ENCODE measurements around the gene DOCK2.

DOCK2 gene

DNA sequence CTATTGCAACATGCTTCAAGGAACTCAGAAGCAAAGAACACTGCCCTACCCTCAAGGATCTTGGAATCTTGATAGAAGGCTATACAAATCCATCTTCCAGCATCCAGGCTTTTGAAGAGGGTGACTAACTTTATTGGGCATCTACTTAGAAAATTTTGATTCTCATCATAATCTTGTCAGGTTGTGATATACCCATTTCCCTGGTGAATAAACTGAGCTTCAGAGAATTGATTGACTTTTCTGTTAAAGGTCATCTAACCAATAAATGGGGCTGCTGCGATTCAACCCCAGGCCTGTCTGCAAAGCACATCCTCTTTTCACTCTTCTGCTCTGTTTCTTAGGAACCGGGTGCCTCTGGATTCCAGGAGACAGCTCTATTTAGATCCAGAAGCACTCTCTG lies 363.1 kb downstream of the DOCK2 start:
- TF ChIP-seq, protein P1, sequence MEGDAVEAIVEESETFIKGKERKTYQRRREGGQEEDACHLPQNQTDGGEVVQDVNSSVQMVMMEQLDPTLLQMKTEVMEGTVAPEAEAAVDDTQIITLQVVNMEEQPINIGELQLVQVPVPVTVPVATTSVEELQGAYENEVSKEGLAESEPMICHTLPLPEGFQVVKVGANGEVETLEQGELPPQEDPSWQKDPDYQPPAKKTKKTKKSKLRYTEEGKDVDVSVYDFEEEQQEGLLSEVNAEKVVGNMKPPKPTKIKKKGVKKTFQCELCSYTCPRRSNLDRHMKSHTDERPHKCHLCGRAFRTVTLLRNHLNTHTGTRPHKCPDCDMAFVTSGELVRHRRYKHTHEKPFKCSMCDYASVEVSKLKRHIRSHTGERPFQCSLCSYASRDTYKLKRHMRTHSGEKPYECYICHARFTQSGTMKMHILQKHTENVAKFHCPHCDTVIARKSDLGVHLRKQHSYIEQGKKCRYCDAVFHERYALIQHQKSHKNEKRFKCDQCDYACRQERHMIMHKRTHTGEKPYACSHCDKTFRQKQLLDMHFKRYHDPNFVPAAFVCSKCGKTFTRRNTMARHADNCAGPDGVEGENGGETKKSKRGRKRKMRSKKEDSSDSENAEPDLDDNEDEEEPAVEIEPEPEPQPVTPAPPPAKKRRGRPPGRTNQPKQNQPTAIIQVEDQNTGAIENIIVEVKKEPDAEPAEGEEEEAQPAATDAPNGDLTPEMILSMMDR (conservative IDR thresholded peaks at IDR 0.05; ENCODE audit: low read length): no peak
- TF ChIP-seq EZH2phosphoT487 (IDR thresholded peaks at IDR 0.05; ENCODE audit: borderline replicate concordance): no peak
- no peak overlapping the region for H2AFZ ChIP-seq (ENCODE audit: low read length)
- no peaks in the 10 kb centered on the region for H3K9me2 ChIP-seq (replicated peaks; ENCODE audit: low read depth, low read length)
- no peak overlapping the region for H3K4me2 ChIP-seq (ENCODE audit: low read depth, low read length, poor library complexity, severe bottlenecking)
- no peaks in the 10 kb centered on the region for H3K79me2 ChIP-seq (ENCODE audit: insufficient read depth, low read length)
- H3K4me1 ChIP-seq (ENCODE audit: insufficient read depth, low read length, poor library complexity, severe bottlenecking): no peaks in the 10 kb centered on the region
- H3K4me3 ChIP-seq (ENCODE audit: low read length, poor library complexity, severe bottlenecking): no peak overlapping the region
- H4K20me1 ChIP-seq (ENCODE audit: insufficient read depth, low read length, poor library complexity, severe bottlenecking): no peaks in the 10 kb centered on the region
- no peak overlapping the region for H3K9ac ChIP-seq (ENCODE audit: low read depth, low read length, poor library complexity, severe bottlenecking)
- no peaks in the 10 kb centered on the region for H3K9me3 ChIP-seq (ENCODE audit: insufficient read depth, low read depth, low read length)
- no peaks in the 10 kb centered on the region for H3K27me3 ChIP-seq (ENCODE audit: insufficient read depth, low read length, poor library complexity, severe bottlenecking)
- H3F3A ChIP-seq (ENCODE audit: low read depth): no peaks in the 10 kb centered on the region
- peaks cover 40% of the 10 kb centered on the region; the same call in 1 of the 2 replicates for H3K36me3 ChIP-seq (ENCODE audit: insufficient read depth, low read length)

DNA sequence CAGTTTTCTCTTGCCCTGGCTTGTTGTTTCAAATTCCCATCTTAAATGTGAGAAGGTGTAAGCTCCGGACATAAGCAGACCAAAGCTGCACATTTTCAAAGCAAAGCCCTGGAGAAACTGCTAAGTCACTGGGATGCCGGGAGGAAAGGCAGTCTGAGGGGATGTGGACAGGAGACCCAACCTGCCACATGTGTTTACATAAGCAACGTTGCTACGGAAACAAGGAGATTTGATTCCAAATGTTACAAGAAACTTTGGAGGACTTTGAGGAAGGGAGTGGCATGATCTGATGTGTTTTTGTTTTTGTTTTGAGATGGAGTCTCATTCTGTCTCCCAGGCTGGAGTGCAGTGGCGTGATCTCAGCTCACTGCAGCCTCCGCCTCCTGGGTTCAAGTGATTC lies 368.9 kb downstream of the DOCK2 start:
- Histone ChIP-seq H4K20me1 (ENCODE audit: insufficient read depth, low read length, poor library complexity, severe bottlenecking) (no peaks in the 10 kb centered on the region), H3K27me3 (ENCODE audit: insufficient read depth, low read length, poor library complexity, severe bottlenecking) (no peaks in the 10 kb centered on the region), H3K9me2 (replicated peaks; ENCODE audit: low read depth, low read length) (no peaks in the 10 kb centered on the region), H2AFZ (ENCODE audit: low read length) (no peak overlapping the region), H3K4me1 (ENCODE audit: insufficient read depth, low read length, poor library complexity, severe bottlenecking) (no peaks in the 10 kb centered on the region), H3K79me2 (ENCODE audit: insufficient read depth, low read length) (no peaks in the 10 kb centered on the region), H3K4me2 (ENCODE audit: low read depth, low read length, poor library complexity, severe bottlenecking) (no peak overlapping the region), H3K36me3 (ENCODE audit: insufficient read depth, low read length) (peaks cover 34% of the 10 kb centered on the region; the same call in 1 of the 2 replicates), H3K4me3 (ENCODE audit: low read length, poor library complexity, severe bottlenecking) (no peak overlapping the region), H3K9ac (ENCODE audit: low read depth, low read length, poor library complexity, severe bottlenecking) (no peak overlapping the region), H3K9me3 (ENCODE audit: insufficient read depth, low read depth, low read length) (no peaks in the 10 kb centered on the region), H3F3A (ENCODE audit: low read depth) (no peaks in the 10 kb centered on the region)
- TF ChIP-seq, protein P1 (conservative IDR thresholded peaks at IDR 0.05; ENCODE audit: low read length): no peak
- TF ChIP-seq EZH2phosphoT487 (IDR thresholded peaks at IDR 0.05; ENCODE audit: borderline replicate concordance): no peak

GRCh38 chr5:170008376-170008775 lies 371.3 kb downstream of the DOCK2 start:
- H3K9me2 ChIP-seq (replicated peaks; ENCODE audit: low read depth, low read length): no peaks in the 10 kb centered on the region
- no peaks in the 10 kb centered on the region for H3K79me2 ChIP-seq (ENCODE audit: insufficient read depth, low read length)
- H3K9me3 ChIP-seq (ENCODE audit: insufficient read depth, low read depth, low read length): no peaks in the 10 kb centered on the region
- no peaks in the 10 kb centered on the region for H3K4me1 ChIP-seq (ENCODE audit: insufficient read depth, low read length, poor library complexity, severe bottlenecking)
- no peaks in the 10 kb centered on the region for H4K20me1 ChIP-seq (ENCODE audit: insufficient read depth, low read length, poor library complexity, severe bottlenecking)
- no peak overlapping the region for H3K4me3 ChIP-seq (ENCODE audit: low read length, poor library complexity, severe bottlenecking)
- H3K36me3 ChIP-seq (ENCODE audit: insufficient read depth, low read length): peaks cover 20% of the 10 kb centered on the region; the same call in 1 of the 2 replicates
- TF ChIP-seq, protein P1 (conservative IDR thresholded peaks at IDR 0.05; ENCODE audit: low read length): no peak
- no peak overlapping the region for H3K4me2 ChIP-seq (ENCODE audit: low read depth, low read length, poor library complexity, severe bottlenecking)
- H3K27me3 ChIP-seq (ENCODE audit: insufficient read depth, low read length, poor library complexity, severe bottlenecking): no peaks in the 10 kb centered on the region
- no peaks in the 10 kb centered on the region for H3F3A ChIP-seq (ENCODE audit: low read depth)
- no peak overlapping the region for H2AFZ ChIP-seq (ENCODE audit: low read length)
- no peak overlapping the region for H3K9ac ChIP-seq (ENCODE audit: low read depth, low read length, poor library complexity, severe bottlenecking)

Data from Loucy (cell line).